DOHH2 (cell line): ENCODE results near the gene MARCHF3.

Source experiments
- EZH2phosphoT487 ChIP-seq: fragments of 200-600 bp; sonication (generic); IDR thresholded peaks from 2 replicates; pipeline ENCODE4 v1.6.1; 2017; ENCODE audit warnings: borderline replicate concordance, mild to moderate bottlenecking, antibody characterized with exemption, low read length, moderate library complexity, mixed read lengths
- TF ChIP-seq, protein P1 (sequence below): fragments of 200-600 bp; sonication (generic); IDR thresholded peaks from one replicate; pipeline ENCODE4 v1.5.1; 2014; ENCODE audit warnings: antibody characterized with exemption, mild to moderate bottlenecking, low read depth, low read length; ENCODE audit not compliant: poor library complexity, severe bottlenecking

DNA sequence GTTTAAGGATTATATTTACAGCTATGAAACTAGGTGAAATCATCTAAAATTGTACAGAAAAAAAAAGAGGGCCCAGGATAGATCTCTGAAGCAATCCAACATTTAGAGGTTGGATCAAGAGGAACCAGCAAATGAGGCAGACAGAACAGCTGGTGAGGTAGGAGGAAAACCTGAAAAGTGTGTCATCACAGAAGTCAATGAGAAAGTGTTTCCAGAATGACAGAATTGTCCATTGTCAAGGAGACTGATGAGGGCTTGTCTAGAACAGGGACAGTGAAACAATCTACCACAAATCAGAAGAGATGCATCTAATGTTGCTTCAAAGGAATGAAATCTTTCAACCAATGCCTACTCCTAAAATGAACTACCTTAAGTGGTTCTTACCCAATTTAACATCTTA is 36.4 kb upstream of the MARCHF3 start:
- TF ChIP-seq, protein P1, sequence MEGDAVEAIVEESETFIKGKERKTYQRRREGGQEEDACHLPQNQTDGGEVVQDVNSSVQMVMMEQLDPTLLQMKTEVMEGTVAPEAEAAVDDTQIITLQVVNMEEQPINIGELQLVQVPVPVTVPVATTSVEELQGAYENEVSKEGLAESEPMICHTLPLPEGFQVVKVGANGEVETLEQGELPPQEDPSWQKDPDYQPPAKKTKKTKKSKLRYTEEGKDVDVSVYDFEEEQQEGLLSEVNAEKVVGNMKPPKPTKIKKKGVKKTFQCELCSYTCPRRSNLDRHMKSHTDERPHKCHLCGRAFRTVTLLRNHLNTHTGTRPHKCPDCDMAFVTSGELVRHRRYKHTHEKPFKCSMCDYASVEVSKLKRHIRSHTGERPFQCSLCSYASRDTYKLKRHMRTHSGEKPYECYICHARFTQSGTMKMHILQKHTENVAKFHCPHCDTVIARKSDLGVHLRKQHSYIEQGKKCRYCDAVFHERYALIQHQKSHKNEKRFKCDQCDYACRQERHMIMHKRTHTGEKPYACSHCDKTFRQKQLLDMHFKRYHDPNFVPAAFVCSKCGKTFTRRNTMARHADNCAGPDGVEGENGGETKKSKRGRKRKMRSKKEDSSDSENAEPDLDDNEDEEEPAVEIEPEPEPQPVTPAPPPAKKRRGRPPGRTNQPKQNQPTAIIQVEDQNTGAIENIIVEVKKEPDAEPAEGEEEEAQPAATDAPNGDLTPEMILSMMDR: no peak
- TF ChIP-seq EZH2phosphoT487: no peak
